ENCODE data around the gene GADD45A. TPM values are rescaled to one million over a fixed set of nuclear protein-coding genes. Genes with fewer than 3 reads are reported as not detected.

Gene GADD45A
- polyA plus RNA-seq, 1 of the 3 experiments (the other 2 are of a cell fraction), result 164 TPM

DNA sequence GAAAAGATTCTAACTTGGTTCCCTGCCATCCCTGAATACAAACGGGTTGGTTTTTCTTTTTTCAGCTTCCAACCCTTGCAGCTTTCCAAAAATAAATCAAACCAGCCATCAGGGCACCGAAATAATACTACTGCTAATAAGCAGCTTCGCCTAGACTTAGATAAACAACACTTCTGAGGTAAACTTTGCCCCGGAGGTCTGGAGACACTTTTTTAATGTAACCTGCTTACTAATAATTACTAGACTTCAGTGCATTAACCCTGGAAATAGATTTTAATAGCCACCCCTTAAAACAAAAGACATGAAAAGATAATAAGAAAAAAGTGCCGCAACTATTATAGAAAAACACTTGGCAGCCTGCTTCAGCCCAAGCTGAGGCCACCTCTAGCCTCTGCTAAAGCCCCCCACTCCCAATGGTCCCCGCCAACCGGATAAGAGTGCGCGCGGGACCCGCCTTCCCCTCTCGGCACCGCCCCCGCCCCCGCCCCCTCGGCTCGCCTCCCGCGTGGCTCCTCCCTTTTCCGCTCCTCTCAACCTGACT is 405 bp upstream of the GADD45A start:
- H3K9ac ChIP-seq, result peak overlapping the region; percentile 61
- ChIA-PET CTCF (interaction anchor here (0.7 to 10.1 kb wide), 7 partner anchors 8 to 141 kb away, joined by 3 to 100 read pairs (median 5); no protein-coding TSS in a partner anchor), POLR2A (interaction anchor here (0.8 to 3.6 kb wide), 10 partner anchors 7 to 123 kb away, joined by 3 to 25 read pairs (median 7); no protein-coding TSS in a partner anchor)
- TF ChIP-seq RXRA (IDR thresholded peaks at IDR 0.05; ENCODE audit: borderline replicate concordance, low read depth) (0 out of 2 replicates have a peak, but pooled peaks have one; percentile 3), RAD21 (IDR thresholded peaks at IDR 0.05; ENCODE audit: low read length) (no peak; the same call in 1 of the 2 replicates)
- H2AFZ ChIP-seq (ENCODE audit: low read depth), result 0 out of 2 replicates have a peak overlapping the region, but pooled peaks have one; percentile 21
- H3K4me3 ChIP-seq (ENCODE audit: low read depth in 2 of 2, low read length in 1 of 2), result peak overlapping the region; percentile 41 to 63
- DNase-seq, result no peak
- H4K20me1 ChIP-seq (ENCODE audit: insufficient read depth), result peaks cover 20% of the 10 kb centered on the region
- H3K79me2 ChIP-seq (ENCODE audit: insufficient read depth), result peaks cover 33% of the 10 kb centered on the region
- H3K27me3 ChIP-seq (ENCODE audit: insufficient read depth), result no peaks in the 10 kb centered on the region
- no peaks in the 10 kb centered on the region for H3K9me3 ChIP-seq
- peaks cover 27 to 33% of the 10 kb centered on the region in 2 experiments for H3K36me3 ChIP-seq (replicated peaks in 1 of 2; ENCODE audit: control insufficient read depth in 1 of 2, insufficient read depth in 2 of 2, low read length in 1 of 2)
- no peaks in the 10 kb centered on the region for H3K9me2 ChIP-seq
- peak overlapping the region; percentile 82 for H3K4me2 ChIP-seq
- peaks cover 55% of the 10 kb centered on the region for H3F3A ChIP-seq (replicated peaks; ENCODE audit: insufficient read depth)
- H3K4me1 ChIP-seq (ENCODE audit: control insufficient read depth in 1 of 2, insufficient read depth in 2 of 2, low read depth in 1 of 2, low read length in 1 of 2), result peaks cover 13 to 28% of the 10 kb centered on the region in 2 experiments; a peak in 3 of 4 replicates
- H3K27ac ChIP-seq (ENCODE audit: low read depth in 2 of 2, low read length in 1 of 2), result peak overlapping the region; percentile 73 to 81
- WGBS (ENCODE audit: low lambda C conversion rate), result 2% methylated on average over 20 of the region's 20 CpGs

GRCh38 chr1:67685558-67686266 is 711 bp downstream of the GADD45A start:
- peak; percentile 68 for DNase-seq
- Histone ChIP-seq H3K9me3 (no peaks in the 10 kb centered on the region), H3K9ac (peak overlapping the region; percentile 97), H3F3A (replicated peaks; ENCODE audit: insufficient read depth) (peaks cover 66% of the 10 kb centered on the region), H4K20me1 (ENCODE audit: insufficient read depth) (peaks cover 24% of the 10 kb centered on the region), H2AFZ (ENCODE audit: low read depth) (no peak overlapping the region), H3K4me2 (peak overlapping the region; percentile 90), H3K79me2 (ENCODE audit: insufficient read depth) (peaks cover 33% of the 10 kb centered on the region), H3K27ac (ENCODE audit: low read depth in 2 of 2, low read length in 1 of 2) (peak overlapping the region; percentile 96 to 99), H3K36me3 (replicated peaks in 1 of 2; ENCODE audit: control insufficient read depth in 1 of 2, insufficient read depth in 2 of 2, low read length in 1 of 2) (peaks cover 35 to 44% of the 10 kb centered on the region in 2 experiments), H3K27me3 (ENCODE audit: insufficient read depth) (no peaks in the 10 kb centered on the region), H3K9me2 (no peaks in the 10 kb centered on the region), H3K4me1 (ENCODE audit: control insufficient read depth in 1 of 2, insufficient read depth in 2 of 2, low read depth in 1 of 2, low read length in 1 of 2) (peaks cover 15 to 28% of the 10 kb centered on the region in 2 experiments; a peak in 3 of 4 replicates), H3K4me3 (ENCODE audit: low read depth in 2 of 2, low read length in 1 of 2) (peak overlapping the region; percentile 87 to 98)
- ChIA-PET POLR2A (interaction anchor here (1.3 to 3.6 kb wide), 12 partner anchors 9 to 124 kb away, joined by 3 to 25 read pairs (median 7); no protein-coding TSS in a partner anchor), CTCF (interaction anchor here (0.7 to 10.1 kb wide), 13 partner anchors 9 to 165 kb away, joined by 3 to 100 read pairs (median 3); no protein-coding TSS in a partner anchor)
- no peak for TF ChIP-seq RAD21 (IDR thresholded peaks at IDR 0.05; ENCODE audit: low read length)
- no peak for TF ChIP-seq RCOR1 (IDR thresholded peaks at IDR 0.05; ENCODE audit: low read length)
- TF ChIP-seq RXRA (IDR thresholded peaks at IDR 0.05; ENCODE audit: borderline replicate concordance, low read depth), result no peak
- no peak for TF ChIP-seq TCF12 (IDR thresholded peaks at IDR 0.05)
- TF ChIP-seq EP300 (IDR thresholded peaks at IDR 0.05; ENCODE audit: borderline replicate concordance in 1 of 2, low read depth in 1 of 2, low read length in 1 of 2), result no peak
- no peak for TF ChIP-seq NFIC (IDR thresholded peaks at IDR 0.05; ENCODE audit: borderline replicate concordance)
- no peak; the same call in 1 of the 2 replicates for TF ChIP-seq MXI1 (IDR thresholded peaks at IDR 0.05; ENCODE audit: low read depth, low read length)
- no peak for TF ChIP-seq MAX (IDR thresholded peaks at IDR 0.05; ENCODE audit: low read depth)
- no peak for TF ChIP-seq FOXJ3 (CRISPR knock-in tag; IDR thresholded peaks at IDR 0.05)
- TF ChIP-seq MEF2A (IDR thresholded peaks at IDR 0.05; ENCODE audit: borderline replicate concordance, low read depth), result no peak; the same call in 1 of the 2 replicates
- TF ChIP-seq TEAD4 (IDR thresholded peaks at IDR 0.05; ENCODE audit: borderline replicate concordance, insufficient read depth), result no peak
- no peak for TF ChIP-seq FOSL2 (IDR thresholded peaks at IDR 0.05; ENCODE audit: borderline replicate concordance, low read depth)
- no peak for TF ChIP-seq GABPA (IDR thresholded peaks at IDR 0.05; ENCODE audit: low read depth)
- 0% methylated on average over 18 of the region's 65 CpGs for WGBS (ENCODE audit: low lambda C conversion rate)

All from SK-N-SH (cell line).